Hepatic stellate cell (primary cell): ENCODE results near the gene CLEC16A.

Experiments
- DNase-seq: peaks from one replicate; pipeline ENCODE4 v3.0.0; 2011; ENCODE audit warnings: low spot score

The CLEC16A gene

GRCh38 chr16:11061629-11062270 lies 117.4 kb downstream of the CLEC16A start:
- DNase-seq: no peak

GRCh38 chr16:11063448-11064201 lies 119.3 kb downstream of the CLEC16A start:
- no peak for DNase-seq

- no peak for DNase-seq
Observed at GRCh38 chr16:11064202-11064540, 119.8 kb downstream of the CLEC16A start.

- DNase-seq: no peak
Observed at GRCh38 chr16:11064851-11065250, 120.5 kb downstream of the CLEC16A start.

- no peak for DNase-seq
Observed at GRCh38 chr16:11066261-11066870, 122.0 kb downstream of the CLEC16A start.

GRCh38 chr16:11067266-11067665 lies 122.9 kb downstream of the CLEC16A start:
- no peak for DNase-seq

GRCh38 chr16:11067697-11068141 lies 123.4 kb downstream of the CLEC16A start:
- DNase-seq: no peak

GRCh38 chr16:11071829-11072228 lies 127.5 kb downstream of the CLEC16A start:
- DNase-seq: no peak

- DNase-seq: no peak
Observed at GRCh38 chr16:11072420-11073153, 128.2 kb downstream of the CLEC16A start.

- DNase-seq: no peak
Observed at GRCh38 chr16:11073407-11073999, 129.1 kb downstream of the CLEC16A start.

- no peak for DNase-seq
Observed at GRCh38 chr16:11074131-11074530, 129.8 kb downstream of the CLEC16A start.

- no peak for DNase-seq
Observed at GRCh38 chr16:11075163-11075562, 130.8 kb downstream of the CLEC16A start.

GRCh38 chr16:11076259-11077018 lies 132.1 kb downstream of the CLEC16A start:
- DNase-seq: no peak

GRCh38 chr16:11078812-11079459 lies 134.6 kb downstream of the CLEC16A start:
- peak; percentile 80 for DNase-seq

- peak; percentile 86 for DNase-seq
Observed at GRCh38 chr16:11079652-11080187, 135.4 kb downstream of the CLEC16A start.

GRCh38 chr16:11080327-11080967 lies 136.1 kb downstream of the CLEC16A start:
- DNase-seq: no peak

- no peak for DNase-seq
Observed at GRCh38 chr16:11080999-11081630, 136.8 kb downstream of the CLEC16A start.

- no peak for DNase-seq
Observed at GRCh38 chr16:11082108-11082859, 137.9 kb downstream of the CLEC16A start.

GRCh38 chr16:11082860-11083388 lies 138.6 kb downstream of the CLEC16A start:
- no peak for DNase-seq
